GM18870 (cell line): Measurements from ENCODE around the gene COPG2.
"Not testable (repeated sequence)": the region's sequence is repeated elsewhere in the genome, so short reads cannot be mapped to it uniquely, and the experiment has no call there.

ENCODE experiments used
- ATAC-seq: cut with Tn5 transposase; IDR thresholded peaks from one replicate; pipeline ENCODE4 v1.9.1; 2021; ENCODE audit warnings: moderate library complexity; ENCODE audit not compliant: unreplicated experiment

The COPG2 gene, protein sequence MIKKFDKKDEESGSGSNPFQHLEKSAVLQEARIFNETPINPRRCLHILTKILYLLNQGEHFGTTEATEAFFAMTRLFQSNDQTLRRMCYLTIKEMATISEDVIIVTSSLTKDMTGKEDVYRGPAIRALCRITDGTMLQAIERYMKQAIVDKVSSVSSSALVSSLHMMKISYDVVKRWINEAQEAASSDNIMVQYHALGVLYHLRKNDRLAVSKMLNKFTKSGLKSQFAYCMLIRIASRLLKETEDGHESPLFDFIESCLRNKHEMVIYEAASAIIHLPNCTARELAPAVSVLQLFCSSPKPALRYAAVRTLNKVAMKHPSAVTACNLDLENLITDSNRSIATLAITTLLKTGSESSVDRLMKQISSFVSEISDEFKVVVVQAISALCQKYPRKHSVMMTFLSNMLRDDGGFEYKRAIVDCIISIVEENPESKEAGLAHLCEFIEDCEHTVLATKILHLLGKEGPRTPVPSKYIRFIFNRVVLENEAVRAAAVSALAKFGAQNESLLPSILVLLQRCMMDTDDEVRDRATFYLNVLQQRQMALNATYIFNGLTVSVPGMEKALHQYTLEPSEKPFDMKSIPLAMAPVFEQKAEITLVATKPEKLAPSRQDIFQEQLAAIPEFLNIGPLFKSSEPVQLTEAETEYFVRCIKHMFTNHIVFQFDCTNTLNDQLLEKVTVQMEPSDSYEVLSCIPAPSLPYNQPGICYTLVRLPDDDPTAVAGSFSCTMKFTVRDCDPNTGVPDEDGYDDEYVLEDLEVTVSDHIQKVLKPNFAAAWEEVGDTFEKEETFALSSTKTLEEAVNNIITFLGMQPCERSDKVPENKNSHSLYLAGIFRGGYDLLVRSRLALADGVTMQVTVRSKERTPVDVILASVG

DNA sequence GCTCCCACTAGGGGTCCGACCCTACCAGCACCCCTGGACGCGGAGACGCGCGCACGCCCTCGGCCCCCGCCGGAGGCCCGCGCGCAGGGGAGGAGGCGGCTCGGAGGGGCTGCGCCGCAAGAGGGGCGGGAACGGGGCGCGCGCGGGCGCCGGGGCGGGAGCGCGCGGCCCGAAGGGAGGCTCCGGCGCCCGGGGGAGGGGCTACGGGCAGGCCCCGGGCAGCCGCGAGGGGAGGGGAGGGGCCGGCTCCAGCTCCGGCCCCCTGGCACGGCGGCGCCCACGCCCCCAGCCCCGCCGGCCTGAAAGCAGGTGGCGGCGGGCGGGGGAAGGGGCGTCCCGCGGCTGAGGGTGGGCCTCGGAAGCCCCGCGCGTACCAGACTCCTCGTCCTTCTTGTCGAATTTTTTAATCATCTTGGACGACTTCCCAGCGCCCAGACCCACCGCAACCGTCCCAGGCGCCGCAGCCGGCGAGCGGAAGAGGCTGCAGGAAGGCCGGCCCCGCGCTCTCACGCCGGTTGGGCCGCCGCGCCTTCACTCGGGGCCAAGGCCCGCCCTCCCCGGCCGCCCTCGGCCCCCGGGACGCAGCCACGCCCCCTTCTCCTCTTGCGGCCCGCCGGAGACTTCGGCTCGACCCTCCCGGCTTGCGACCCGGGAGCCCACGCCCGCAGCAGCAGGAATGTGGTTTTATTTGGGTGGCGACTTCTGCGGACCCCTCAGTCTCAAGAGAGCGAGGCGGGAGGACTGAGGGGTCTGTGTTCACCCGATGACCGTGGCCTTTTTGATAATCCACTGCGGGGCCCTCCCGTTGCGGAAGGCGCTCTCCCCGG, at the start of gene COPG2:
Gene COPG2, minus strand, starts transcription at position 491 of the 827 bp plus-strand sequence. Its CDS starts 80 bp downstream, at position 411.
- peak; percentile 87 for ATAC-seq

DNA sequence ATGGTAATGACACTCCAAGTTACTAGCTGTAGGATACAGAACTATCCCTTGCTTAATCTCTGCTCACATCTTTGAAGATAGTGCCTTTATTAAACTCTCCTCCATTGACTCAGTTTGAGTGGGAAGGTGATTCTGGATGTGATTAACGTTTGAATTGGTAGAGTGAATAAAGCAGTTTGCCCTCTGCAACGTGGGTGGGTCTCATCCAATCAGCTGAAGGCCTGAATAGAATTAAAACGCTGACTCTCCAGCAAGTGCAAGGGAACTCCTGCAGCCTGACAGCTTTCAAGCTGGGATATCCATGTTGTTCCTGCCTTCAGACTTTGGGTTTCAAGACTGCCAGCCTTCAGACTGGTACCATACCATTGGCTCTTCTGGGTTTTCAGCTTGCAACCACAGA, 43.9 kb upstream of the COPG2 start:
- ATAC-seq = no peak

DNA sequence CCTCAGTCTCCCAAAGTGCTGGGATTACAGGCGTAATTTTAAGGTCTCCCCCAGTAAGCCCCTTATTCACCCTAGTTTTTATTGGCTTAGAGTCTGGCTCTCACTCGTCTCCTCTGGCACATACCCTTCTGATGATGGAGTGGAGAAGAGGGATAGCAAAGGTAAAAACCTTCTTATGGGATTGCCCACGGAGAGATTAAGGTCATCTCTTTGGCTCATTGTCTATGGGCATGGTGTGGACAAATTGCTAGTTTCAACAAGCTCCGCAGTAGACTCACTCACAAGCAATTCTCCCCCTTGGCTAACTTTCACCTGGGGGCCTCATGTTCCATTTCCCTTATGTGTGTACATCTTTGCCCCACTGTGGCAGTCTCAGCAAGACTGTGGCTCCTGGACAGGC, 40.2 kb upstream of the COPG2 start:
- ATAC-seq = no peak

DNA sequence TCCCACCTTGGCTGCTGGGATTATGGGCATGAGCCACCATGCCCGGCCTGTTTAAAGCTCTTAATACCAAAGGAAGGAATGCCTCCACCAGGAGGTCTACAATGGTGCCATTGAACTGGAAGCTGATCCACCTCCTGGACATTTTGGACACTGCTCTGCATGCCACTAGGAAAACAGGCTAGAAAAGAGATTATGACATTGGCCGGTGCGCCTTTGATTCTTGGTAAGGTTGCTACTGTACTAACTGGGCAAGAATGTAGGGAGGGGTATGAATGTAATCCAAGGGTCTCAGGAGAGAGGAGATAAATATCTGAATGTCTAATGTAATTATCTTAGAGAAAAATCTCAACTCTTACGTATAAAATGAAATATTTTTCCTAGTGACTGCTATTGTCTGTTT, 39.5 kb upstream of the COPG2 start:
- ATAC-seq = no peak

DNA sequence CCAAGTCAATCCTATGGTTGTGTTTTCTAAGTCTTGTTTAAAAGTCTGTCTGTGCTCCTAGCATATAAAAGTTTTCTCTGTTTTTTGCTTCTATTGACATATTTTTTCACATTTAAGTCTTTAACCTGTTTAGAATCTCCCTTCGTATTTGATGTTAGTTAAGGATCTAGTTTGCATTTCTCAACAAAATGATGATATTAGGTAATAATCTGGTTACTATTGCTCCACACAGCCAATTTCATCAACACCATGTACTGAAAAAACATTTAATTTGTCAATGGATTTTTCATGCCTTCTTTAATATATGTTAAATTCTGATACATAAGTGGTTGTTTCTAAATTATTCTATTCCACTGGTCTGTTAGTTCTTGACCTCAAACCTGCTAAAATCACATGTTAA, 35.3 kb upstream of the COPG2 start:
- no peak for ATAC-seq

DNA sequence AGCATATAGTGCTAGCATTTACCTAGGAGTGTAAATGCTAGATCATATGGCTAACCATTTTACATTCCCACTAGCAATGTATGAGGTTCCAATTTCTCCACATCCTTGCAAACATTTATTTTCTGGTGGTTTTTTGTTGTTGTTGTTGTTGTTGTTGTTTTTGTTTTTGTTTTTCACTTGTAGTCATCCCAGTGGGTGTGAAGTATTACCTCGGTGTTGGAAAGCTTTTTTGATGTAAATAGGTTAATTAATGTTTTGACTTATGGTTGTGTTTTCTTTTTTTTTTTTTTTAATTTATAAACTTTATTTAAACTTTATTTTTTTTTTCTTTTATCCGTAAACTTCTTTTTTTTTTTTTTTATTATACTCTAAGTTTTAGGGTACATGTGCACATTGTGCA, 33.1 kb upstream of the COPG2 start:
- no peak for ATAC-seq

DNA sequence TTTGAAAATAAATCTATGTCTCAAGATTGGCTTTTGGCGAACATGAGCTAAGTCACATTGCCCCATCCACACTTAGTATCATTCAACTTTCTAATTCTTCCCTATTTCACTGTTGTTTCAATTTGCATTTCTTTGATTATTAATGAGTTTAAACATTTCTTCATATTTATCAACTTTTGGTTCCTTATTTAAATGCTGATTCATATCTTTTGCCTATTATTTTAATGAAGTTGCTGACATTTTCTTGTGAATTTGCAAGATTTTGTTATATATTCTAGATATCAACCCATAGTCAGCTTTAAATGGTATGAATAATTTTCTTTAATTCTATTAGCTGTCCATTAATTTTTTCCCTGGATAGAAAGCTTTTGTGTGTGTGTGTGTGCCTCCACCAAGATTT, 32.2 kb upstream of the COPG2 start:
- no peak for ATAC-seq

DNA sequence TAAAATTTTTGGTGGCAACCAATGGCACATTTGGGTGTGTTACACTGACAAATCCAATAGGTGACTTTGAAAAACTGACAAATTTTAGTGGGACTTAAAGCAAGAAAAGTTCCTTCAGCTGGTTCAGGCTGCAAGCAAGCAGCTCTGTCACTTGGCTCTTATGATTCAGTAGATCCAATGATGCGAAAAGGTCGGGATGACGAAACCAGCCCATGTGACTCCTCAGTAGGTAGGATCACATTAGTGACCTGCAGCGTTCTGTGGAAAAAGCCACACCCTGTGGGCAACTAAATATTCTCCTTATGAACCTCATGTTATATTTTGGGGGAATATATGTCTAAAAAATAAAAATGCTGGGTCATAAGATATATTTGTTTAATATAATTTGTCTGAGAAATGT, 31.1 kb upstream of the COPG2 start:
- ATAC-seq = no peak

DNA sequence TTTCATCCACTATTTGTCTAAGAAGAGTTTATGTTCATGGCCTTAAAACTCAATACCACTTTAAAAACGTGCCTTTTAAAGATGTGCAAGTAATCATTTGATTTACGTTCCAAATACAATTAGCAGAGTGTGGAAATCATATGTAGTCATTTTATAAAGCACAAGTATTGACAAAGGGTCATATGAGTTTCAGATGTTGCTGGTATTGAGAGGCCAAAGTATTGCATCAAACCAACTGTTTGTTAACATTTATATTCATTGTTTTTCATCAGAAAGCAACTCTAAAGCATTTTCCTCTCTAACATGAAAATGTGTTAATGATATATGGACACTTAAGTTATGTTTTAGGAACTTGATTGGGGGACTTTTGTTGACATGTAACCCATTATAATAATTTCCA, 29.3 kb upstream of the COPG2 start:
- no peak for ATAC-seq

DNA sequence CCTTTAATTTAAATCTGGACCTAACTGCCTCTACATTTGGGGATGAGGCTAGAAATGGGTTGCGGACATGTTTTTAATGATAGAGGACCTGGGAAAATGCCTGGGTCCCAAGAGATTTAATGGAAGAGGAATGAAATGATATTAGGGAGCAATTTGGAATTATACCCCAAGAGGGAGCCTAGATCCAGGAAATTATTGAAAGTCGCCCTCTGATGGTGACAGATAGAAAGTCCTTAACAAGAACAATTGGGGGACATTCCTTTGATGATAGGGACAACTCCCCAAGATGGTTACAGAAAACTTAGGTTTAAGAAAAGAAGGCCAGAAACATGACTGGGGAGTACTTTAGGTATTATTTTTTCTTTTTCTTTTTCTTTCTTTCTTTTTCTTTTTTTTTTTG, 27.3 kb upstream of the COPG2 start:
- no peak for ATAC-seq

DNA sequence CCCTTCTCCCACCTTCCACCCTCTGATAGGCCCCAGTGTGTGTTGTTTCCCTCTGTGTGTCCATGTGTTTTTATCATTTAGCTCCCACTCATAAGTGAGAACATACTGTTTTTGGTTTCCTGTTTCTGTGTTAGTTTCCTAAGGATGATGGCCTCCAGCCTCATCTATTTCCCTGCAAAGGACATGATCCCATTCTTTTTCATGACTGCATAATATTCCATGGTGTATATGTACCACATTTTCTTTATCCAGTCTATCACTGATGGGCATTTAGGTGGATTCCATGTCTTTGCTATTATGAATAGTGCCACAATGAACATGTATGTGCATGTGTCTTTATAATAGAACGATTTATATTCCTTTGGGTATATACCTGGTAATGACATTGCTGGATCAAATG, 23.8 kb upstream of the COPG2 start:
- not testable (repeated sequence) for ATAC-seq

DNA sequence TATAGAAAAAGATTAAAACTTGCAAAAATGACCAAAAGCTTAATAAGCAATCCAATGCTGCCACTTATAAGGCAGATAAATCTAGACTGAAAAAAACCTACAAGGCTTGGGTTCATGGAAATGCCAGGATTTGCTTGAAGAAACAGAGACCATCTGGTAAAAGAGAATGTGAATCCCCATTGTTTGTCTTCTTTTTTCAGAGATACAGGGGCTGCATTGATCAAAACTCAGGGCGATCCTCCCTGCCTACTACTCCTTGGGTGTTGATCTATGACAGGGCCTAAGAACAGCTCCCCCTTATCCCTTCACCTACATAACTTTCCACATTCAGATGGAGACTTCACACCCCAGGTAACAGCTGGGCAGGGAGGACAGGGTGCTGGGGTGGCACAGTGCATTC, 21.1 kb upstream of the COPG2 start:
- ATAC-seq = no peak

DNA sequence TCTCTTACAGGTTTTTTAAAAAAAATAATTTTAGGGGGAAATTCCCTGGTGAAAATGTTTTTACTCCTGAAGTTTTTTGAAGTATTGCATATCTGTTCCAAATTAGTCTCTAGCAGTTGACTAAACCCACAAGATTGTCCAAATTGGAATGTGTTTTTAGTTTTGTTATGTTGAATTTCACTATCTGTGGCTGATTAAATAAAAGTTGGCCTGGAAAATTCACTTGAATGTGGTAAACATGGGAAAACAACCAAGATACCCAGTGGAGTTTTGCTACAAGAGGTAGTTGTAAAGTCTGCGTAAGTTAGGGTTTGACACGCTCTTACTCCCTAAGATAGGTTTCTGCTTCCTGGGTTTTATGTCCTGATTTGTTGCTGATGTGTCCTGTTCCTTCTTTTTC, 14.5 kb upstream of the COPG2 start:
- no peak for ATAC-seq

DNA sequence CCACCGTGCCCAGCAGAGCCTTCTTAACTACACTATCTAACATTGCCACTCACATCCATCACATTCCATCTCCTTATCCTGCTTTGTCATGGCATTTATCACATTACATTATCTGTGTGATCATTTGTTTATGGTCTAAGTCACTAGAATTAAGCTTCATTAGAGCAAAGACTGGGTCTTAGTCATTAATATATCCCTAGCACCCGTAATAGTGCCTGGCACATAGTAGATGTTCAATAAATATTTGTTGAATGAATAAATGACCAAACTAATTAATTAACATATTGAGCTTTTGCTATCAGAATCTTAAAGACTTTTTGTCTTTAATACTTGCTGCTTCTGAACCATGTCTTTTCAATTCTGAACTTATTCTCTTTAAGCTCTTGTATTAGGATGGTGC, 5.9 kb upstream of the COPG2 start:
- ATAC-seq = no peak

DNA sequence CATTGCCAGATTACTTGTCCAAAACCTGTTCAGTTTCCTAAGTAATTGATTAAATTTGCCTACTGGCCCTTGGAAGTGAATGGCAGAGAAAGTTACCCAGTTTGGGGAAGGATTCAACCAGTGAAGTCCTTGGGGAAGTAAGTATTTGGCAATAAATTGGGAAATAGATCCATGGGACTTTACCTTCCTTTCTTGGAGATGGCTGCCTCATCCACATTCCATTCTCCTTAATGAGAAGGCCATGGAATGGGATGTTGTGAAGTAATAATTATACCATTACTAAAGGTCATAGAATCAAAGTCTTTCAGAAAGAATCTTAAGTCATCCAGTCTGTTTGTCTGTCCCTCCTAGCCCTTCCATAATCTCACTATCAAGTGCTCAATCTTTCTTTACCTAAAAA, 4.5 kb upstream of the COPG2 start:
- ATAC-seq = no peak

DNA sequence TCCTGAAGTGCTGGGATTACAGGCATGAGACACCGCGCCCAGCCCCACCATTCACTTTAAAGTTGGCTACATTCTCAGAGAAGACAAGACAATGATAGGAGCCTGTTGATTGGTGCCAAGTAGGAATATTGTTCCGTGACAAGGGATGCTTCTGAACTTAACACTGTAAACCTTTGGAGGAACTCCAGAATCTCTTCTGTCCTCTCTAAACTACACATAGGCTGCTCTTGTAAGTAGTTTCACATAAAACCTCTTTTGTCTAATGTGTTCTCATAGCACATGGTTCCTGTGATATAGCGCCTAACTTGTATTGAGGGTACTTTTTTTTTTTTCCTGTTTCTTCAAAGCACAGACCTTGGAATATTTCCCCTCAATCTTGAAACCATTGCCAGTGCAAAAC, 3.6 kb upstream of the COPG2 start:
- no peak for ATAC-seq

DNA sequence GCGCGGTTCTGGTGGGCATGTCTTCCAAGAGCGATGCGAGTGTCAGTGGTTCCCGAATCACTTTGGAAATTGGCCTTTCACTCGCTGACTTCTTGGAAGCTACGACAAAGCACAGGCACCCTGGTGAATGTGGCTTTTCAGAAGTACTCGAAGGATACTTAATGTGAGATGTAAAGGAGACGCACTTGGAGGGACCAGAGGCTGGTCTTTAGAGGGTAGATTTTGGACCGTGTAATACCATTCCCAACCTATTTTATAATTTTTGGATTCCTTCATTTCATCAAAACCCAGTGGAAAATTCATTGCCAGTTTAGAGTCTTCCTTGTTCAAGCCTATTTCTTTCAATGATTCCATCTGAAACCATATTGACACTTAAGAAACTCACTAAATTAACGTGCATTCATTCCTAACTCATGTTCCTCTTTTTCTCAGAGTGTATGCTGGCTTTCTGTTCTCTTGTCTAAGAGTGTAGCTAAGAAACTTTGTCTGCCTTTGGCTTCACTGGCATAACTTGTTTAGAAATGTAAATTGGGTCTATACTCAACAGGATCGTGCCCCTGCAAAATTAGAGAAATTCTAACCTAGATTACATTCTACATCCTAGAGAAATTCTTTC, 645 bp upstream of the COPG2 start:
- ATAC-seq = peak; percentile 16

DNA sequence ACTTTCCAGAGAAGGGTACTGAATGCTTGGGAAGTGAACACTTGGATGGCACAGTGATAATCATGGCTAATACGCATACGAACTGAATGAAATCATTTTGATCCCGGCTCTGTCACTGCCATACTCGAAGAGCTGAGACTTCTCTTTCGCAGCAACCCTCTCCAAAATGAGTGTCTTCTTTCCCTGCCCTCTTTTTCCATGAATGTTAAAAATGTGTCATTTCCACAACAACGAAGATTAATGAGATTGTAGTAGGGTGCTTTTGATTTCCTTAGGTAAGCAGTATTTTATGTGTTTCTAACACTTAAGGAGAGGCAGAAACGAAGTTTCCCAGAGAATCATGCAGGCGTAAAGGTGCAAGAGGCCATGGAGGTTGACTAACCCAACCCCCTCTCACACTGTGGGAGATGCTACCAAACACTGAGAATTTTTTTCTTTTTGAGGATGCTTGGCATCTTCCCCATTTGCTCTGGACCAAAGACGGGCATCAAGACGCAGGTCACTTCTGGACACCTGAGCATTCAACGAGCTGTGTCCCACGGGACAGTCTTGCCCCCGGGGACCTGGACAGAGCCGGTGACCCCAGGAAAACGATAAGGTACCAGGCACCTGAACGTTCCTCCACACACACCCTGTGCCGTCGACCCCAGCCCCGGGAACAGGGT, 823 bp downstream of the COPG2 start:
- ATAC-seq = no peak

DNA sequence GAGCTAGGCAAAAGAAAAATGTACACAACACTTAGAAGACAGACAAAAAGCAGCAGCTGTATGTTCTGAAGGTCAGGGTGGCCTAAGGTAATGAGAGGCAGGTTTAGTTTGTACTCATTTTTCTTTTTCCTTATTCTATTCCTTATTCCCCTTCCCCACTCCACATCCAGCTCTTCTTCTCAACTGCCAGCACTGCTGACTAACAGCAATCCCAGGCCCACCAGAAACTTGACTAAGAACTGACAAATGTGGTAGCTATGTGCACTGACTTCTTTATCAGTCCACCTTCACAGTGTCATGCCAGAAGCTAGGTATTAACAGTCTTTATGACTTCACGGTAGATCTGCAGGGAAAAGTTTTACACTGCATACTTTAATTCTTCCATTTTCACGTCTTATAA, 6.1 kb downstream of the COPG2 start:
- no peak for ATAC-seq

DNA sequence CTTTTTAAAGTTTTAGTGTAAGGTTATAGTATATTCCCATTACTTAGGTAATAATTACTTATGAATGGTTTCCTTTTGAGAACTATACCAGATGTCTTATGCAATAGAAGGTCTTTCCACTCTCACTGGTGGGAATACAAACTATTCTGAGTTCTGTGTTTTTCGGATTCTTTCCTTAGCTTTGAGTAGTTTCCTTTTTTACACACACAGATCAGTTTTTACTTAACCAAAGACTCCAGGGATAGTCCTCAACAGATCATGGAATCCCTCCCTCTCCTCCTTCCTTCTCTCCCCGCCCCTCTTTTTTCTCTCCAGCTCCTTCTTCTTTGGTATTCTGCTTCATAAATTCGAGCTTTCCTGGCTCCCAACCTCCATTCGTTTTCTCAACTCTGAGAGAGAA, 13.3 kb downstream of the COPG2 start:
- no peak for ATAC-seq
